ENCODE data around the gene COL4A5.

COL4A5 gene

GRCh38 chrX:108641589-108642272 lies 202.1 kb downstream of the COL4A5 start:
- Histone ChIP-seq H3K4me1 (ENCODE audit: insufficient read depth, low read length, severe bottlenecking) (no peaks in the 10 kb centered on the region), H3K36me3 (ENCODE audit: insufficient read depth, low read length) (no peaks in the 10 kb centered on the region), H4K20me1 (ENCODE audit: insufficient read depth, low read length) (no peaks in the 10 kb centered on the region), H3K4me3 (ENCODE audit: low read depth, low read length, poor library complexity, severe bottlenecking) (no peak overlapping the region), H3K4me2 (ENCODE audit: low read length) (no peak overlapping the region), H2AFZ (ENCODE audit: low read length) (no peak overlapping the region), H3K9me2 (ENCODE audit: low read depth, low read length) (no peaks in the 10 kb centered on the region), H3K9ac (ENCODE audit: low read length) (no peak overlapping the region), H3K9me3 (ENCODE audit: low read length) (no peaks in the 10 kb centered on the region), H3K79me2 (ENCODE audit: insufficient read depth, low read length) (no peaks in the 10 kb centered on the region), H3F3A (ENCODE audit: insufficient read depth, low read length) (no peaks in the 10 kb centered on the region), H3K27ac (ENCODE audit: low read depth, low read length, poor library complexity, severe bottlenecking) (no peak overlapping the region), H3K27me3 (ENCODE audit: insufficient read depth, low read length) (no peaks in the 10 kb centered on the region)
- no peak for TF ChIP-seq EZH2 (IDR thresholded peaks at IDR 0.05; ENCODE audit: borderline replicate concordance, low read length)
- no peak for TF ChIP-seq CTCF (IDR thresholded peaks at IDR 0.05; ENCODE audit: low read length)

GRCh38 chrX:108642273-108642628 lies 202.6 kb downstream of the COL4A5 start:
- H4K20me1 ChIP-seq (ENCODE audit: insufficient read depth, low read length) = no peaks in the 10 kb centered on the region
- no peaks in the 10 kb centered on the region for H3K36me3 ChIP-seq (ENCODE audit: insufficient read depth, low read length)
- H3F3A ChIP-seq (ENCODE audit: insufficient read depth, low read length) = no peaks in the 10 kb centered on the region
- H3K79me2 ChIP-seq (ENCODE audit: insufficient read depth, low read length) = no peaks in the 10 kb centered on the region
- no peaks in the 10 kb centered on the region for H3K9me3 ChIP-seq (ENCODE audit: low read length)
- H3K9ac ChIP-seq (ENCODE audit: low read length) = no peak overlapping the region
- TF ChIP-seq EZH2 (IDR thresholded peaks at IDR 0.05; ENCODE audit: borderline replicate concordance, low read length) (no peak), CTCF (IDR thresholded peaks at IDR 0.05; ENCODE audit: low read length) (no peak)
- no peak overlapping the region for H2AFZ ChIP-seq (ENCODE audit: low read length)
- no peaks in the 10 kb centered on the region for H3K4me1 ChIP-seq (ENCODE audit: insufficient read depth, low read length, severe bottlenecking)
- no peak overlapping the region for H3K27ac ChIP-seq (ENCODE audit: low read depth, low read length, poor library complexity, severe bottlenecking)
- no peak overlapping the region for H3K4me2 ChIP-seq (ENCODE audit: low read length)
- no peaks in the 10 kb centered on the region for H3K27me3 ChIP-seq (ENCODE audit: insufficient read depth, low read length)
- no peaks in the 10 kb centered on the region for H3K9me2 ChIP-seq (ENCODE audit: low read depth, low read length)
- H3K4me3 ChIP-seq (ENCODE audit: low read depth, low read length, poor library complexity, severe bottlenecking) = no peak overlapping the region

GRCh38 chrX:108664701-108665100 lies 225.1 kb downstream of the COL4A5 start:
- Histone ChIP-seq H3K27me3 (ENCODE audit: insufficient read depth, low read length) (no peaks in the 10 kb centered on the region), H3K9ac (ENCODE audit: low read length) (no peak overlapping the region), H2AFZ (ENCODE audit: low read length) (no peak overlapping the region), H3K27ac (ENCODE audit: low read depth, low read length, poor library complexity, severe bottlenecking) (no peak overlapping the region), H3K9me2 (ENCODE audit: low read depth, low read length) (no peaks in the 10 kb centered on the region), H3K4me2 (ENCODE audit: low read length) (no peak overlapping the region), H3K9me3 (ENCODE audit: low read length) (no peaks in the 10 kb centered on the region), H3K4me1 (ENCODE audit: insufficient read depth, low read length, severe bottlenecking) (no peaks in the 10 kb centered on the region), H4K20me1 (ENCODE audit: insufficient read depth, low read length) (no peaks in the 10 kb centered on the region), H3K36me3 (ENCODE audit: insufficient read depth, low read length) (no peaks in the 10 kb centered on the region), H3F3A (ENCODE audit: insufficient read depth, low read length) (no peaks in the 10 kb centered on the region), H3K4me3 (ENCODE audit: low read depth, low read length, poor library complexity, severe bottlenecking) (no peak overlapping the region), H3K79me2 (ENCODE audit: insufficient read depth, low read length) (no peaks in the 10 kb centered on the region)
- no peak for TF ChIP-seq CTCF (IDR thresholded peaks at IDR 0.05; ENCODE audit: low read length)
- TF ChIP-seq EZH2 (IDR thresholded peaks at IDR 0.05; ENCODE audit: borderline replicate concordance, low read length) = no peak
